Ishikawa (cell line): ENCODE results near the gene ROBO3.

Experiments
- CEBPB ChIP-seq: IDR thresholded peaks from 2 replicates; pipeline ENCODE4 v1.6.1; 2012
- CREB1 ChIP-seq: IDR thresholded peaks from 2 replicates; pipeline ENCODE4 v1.6.1; 2012; ENCODE audit warnings: low read depth
- EGR1 ChIP-seq: IDR thresholded peaks from 2 replicates; pipeline ENCODE4 v1.6.1; 2012
- EP300 ChIP-seq: IDR thresholded peaks from 2 replicates; pipeline ENCODE4 v1.6.1; 2012; ENCODE audit warnings: borderline replicate concordance
- FOXM1 ChIP-seq: IDR thresholded peaks from 2 replicates; pipeline ENCODE4 v1.6.1; 2012; ENCODE audit warnings: low read depth, borderline replicate concordance
- NFIC ChIP-seq: IDR thresholded peaks from 2 replicates; pipeline ENCODE4 v1.6.1; 2012
- RAD21 ChIP-seq: IDR thresholded peaks from 2 replicates; pipeline ENCODE4 v1.6.1; 2012; ENCODE audit warnings: low read depth
- REST ChIP-seq: IDR thresholded peaks from 2 replicates; pipeline ENCODE4 v1.6.1; 2012; ENCODE audit warnings: low read depth, mild to moderate bottlenecking
- TAF1 ChIP-seq: IDR thresholded peaks from 2 replicates; pipeline ENCODE4 v1.6.1; 2012; ENCODE audit warnings: low read depth, mild to moderate bottlenecking
- TCF12 ChIP-seq: IDR thresholded peaks from 2 replicates; pipeline ENCODE4 v1.6.1; 2012; ENCODE audit warnings: low read depth
- TEAD4 ChIP-seq: IDR thresholded peaks from 2 replicates; pipeline ENCODE4 v1.6.1; 2012
- YY1 ChIP-seq: IDR thresholded peaks from 2 replicates; pipeline ENCODE4 v1.6.1; 2012; ENCODE audit warnings: low read depth
- ZBTB7A ChIP-seq: IDR thresholded peaks from 2 replicates; pipeline ENCODE4 v1.6.1; 2012; ENCODE audit warnings: low read depth
- TF ChIP-seq, protein P1 (sequence below): IDR thresholded peaks from 2 replicates; pipeline ENCODE4 v1.6.1; 2012
- TF ChIP-seq, protein P2 (sequence below): IDR thresholded peaks from 2 replicates; pipeline ENCODE4 v1.6.1; 2012

The ROBO3 gene

DNA sequence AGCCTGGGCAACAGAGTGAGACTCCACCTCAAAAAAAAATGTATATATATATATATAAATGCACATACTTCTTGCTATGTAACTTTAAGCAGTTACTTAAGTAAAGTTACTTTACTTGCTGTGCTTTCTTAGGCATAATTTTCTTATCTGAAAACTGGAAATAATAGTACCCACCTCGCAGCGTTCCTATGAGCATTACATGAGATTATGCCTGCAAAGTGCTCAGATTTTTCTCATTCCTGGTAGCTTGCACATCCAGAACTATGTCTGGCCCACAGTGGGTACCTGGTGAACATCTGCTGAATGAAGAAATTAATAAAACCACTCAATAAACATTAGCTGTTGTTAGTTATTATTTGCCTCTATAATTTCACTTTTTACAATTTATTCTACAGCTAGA lies 6.1 kb upstream of the ROBO3 start:
- TF ChIP-seq TEAD4 (no peak), TAF1 (no peak), NFIC (no peak), REST (no peak), YY1 (no peak), EGR1 (no peak), EP300 (no peak), ZBTB7A (no peak), FOXM1 (no peak)
- TF ChIP-seq, protein P1, sequence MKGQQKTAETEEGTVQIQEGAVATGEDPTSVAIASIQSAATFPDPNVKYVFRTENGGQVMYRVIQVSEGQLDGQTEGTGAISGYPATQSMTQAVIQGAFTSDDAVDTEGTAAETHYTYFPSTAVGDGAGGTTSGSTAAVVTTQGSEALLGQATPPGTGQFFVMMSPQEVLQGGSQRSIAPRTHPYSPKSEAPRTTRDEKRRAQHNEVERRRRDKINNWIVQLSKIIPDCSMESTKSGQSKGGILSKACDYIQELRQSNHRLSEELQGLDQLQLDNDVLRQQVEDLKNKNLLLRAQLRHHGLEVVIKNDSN = no peak
- TF ChIP-seq, protein P2, sequence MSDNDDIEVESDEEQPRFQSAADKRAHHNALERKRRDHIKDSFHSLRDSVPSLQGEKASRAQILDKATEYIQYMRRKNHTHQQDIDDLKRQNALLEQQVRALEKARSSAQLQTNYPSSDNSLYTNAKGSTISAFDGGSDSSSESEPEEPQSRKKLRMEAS = no peak

GRCh38 chr11:124861670-124862069 lies 3.6 kb upstream of the ROBO3 start:
- TF ChIP-seq CREB1 (no peak), FOXM1 (no peak), EP300 (no peak), TAF1 (no peak), EGR1 (no peak), RAD21 (no peak), YY1 (no peak), REST (no peak), TEAD4 (no peak), ZBTB7A (no peak), NFIC (no peak), CEBPB (no peak), TCF12 (no peak)
- TF ChIP-seq, protein P2 = no peak
- TF ChIP-seq, protein P1 = no peak

- no peak for TF ChIP-seq TAF1
- TF ChIP-seq, protein P1 = peak; percentile 52; the same call in 1 of the 2 replicates
Observed at GRCh38 chr11:124863137-124863825, 2.0 kb upstream of the ROBO3 start.

DNA sequence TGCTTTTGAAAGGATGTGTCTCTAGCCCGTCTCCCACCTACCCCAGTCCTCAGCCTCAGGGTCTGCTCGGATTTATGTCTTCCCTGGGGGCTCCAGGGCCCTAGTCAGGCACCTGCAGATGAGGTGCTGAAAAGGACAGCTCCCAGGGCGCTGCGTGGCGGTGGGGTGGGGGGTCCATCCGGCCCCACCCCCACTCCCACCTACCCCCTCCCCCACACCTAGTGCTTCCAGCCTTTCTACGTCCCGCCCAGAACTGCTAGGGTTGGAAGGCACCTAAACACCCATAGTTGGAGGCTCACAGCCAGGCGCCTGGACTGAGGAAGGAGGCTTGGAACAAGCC lies 1.4 kb upstream of the ROBO3 start:
- no peak for TF ChIP-seq FOXM1
- no peak for TF ChIP-seq RAD21
- peak; percentile 68 for TF ChIP-seq REST
